HG02798 (cell line): ENCODE data around the gene ASTN2.

ENCODE experiments used
- ATAC-seq: cut with Tn5 transposase; IDR thresholded peaks from one replicate; pipeline ENCODE4 v1.9.1; 2021; ENCODE audit warnings: mild to moderate bottlenecking; ENCODE audit not compliant: unreplicated experiment, poor library complexity

Gene ASTN2

DNA sequence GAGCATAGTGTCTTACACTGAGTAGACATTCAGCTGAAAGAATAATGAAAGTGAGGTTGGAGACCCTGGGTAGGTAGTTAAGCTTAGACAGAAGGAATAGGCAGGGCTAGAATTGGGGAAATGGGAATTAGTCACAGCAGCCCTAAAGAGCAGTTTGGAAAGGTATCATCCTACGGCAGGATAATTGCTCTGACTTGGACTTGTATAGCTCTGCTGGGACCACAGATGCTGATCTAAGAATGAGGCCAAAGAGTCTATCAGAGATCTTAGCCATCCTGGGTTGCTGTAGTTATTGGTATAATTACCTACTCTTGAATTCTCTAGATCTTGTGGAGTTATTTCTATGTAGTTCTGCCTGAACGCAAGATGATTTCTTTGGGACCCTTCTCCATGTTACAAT lies 288.0 kb downstream of the ASTN2 start:
- no peak for ATAC-seq

DNA sequence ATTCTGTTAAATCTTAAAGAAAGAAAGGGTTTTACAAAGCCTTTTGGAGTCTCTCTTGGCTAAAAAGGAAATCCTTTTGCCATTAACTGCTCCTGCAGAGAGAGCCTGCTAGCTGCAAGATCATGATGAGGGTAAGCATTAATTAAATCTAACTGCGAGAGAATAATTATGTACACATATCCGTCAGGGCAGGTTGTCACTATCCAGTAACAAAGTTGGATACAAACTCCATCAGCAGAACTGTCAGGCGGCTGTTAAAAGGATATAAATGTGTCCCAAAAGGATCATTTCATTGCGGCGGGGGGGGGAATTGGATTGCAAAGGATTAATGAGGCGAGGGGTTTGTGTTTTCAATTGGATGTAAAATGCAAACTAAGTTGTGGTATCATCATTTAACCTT lies 289.3 kb downstream of the ASTN2 start:
- ATAC-seq = no peak

DNA sequence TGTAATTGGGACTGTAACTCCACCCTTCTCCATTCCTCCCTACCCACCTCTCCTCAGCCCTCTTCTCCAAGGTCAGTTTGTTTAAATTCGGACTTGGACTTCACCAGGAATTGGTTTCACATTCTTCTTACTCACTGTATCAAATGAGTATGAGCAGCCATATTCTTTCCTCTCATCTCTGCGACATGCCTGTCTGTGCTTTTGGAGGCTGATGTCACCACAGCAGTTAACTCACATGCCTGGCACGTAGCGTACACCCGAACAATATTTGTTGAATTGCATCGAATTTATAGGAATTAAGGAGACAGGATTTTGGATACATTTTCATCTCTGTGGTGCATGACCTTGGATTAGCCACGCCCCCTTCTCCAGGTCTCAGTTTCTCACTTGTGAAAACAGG lies 291.1 kb downstream of the ASTN2 start:
- no peak for ATAC-seq

DNA sequence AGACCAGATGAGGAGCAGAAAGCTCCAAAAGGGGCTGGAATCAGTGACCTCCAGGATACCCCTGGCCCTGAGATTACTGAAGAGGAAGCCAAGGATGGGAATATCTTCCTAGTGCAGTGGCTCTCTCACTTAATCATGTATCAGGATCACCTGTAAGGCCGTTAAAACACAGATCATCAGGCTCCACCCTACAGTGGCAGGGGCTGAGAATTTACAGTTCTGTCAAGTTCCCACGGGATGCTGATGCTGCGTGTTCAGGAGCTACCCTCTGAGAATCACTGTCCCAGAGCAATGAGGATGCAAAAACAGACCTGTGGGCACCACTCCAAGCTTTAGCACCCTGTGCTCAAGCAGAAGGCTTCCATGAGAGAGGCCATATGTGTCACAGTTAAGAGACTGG lies 291.9 kb downstream of the ASTN2 start:
- ATAC-seq = no peak

DNA sequence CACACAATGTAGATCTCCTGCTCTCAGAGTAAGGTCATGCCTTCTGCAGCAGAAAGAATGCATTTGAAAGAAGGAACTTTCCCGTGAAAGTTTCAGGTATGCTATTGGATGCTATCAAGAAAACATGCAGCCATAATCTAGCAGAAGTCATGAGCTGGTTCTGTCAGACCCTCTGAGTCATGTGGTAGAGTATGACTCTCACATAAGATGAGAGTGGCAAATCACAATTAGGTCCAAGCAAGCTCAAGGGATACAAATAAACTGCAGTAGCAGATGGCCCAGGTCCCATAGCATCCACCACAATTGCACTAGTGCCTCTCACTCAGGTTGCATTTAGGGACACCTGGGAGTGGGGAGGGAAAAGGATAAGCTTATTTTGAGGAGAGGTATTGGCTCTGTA lies 292.8 kb downstream of the ASTN2 start:
- ATAC-seq = no peak

DNA sequence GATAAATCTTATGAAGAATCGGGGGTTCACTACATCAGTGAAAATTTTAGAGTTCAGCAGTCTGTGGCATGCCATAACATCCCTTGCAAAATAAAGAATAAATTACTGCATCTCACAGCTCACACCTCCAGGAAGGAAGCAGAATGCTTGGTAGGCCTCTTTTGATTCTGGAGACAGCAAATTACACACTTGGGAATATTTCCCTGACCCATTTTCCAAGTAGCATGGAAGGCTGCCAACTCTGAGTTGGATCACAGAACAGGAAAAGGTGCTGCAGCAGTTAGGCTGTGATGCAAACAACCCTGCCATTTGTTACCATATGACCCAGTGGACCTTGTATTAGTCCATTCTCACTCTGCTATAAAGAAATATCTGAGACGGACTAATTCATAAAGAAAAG lies 293.5 kb downstream of the ASTN2 start:
- no peak for ATAC-seq

DNA sequence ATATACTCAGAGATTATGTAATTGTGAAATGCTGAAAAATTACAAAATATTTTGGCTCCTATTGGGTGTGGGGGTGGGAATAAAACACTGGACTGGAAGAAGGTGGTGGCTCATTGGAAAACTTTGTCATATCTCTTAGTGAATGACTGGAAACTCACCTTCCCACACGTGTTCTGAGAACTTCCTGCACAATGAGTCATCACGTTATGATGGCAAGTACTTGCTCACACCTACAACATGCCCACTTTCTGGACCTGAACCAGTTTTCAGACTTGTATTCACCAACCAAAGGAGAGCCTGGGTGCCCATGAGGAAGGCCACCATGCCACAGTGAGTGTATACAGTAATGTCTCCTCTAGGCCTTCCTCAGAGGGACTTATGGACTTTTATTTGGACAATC lies 294.8 kb downstream of the ASTN2 start:
- ATAC-seq = no peak

DNA sequence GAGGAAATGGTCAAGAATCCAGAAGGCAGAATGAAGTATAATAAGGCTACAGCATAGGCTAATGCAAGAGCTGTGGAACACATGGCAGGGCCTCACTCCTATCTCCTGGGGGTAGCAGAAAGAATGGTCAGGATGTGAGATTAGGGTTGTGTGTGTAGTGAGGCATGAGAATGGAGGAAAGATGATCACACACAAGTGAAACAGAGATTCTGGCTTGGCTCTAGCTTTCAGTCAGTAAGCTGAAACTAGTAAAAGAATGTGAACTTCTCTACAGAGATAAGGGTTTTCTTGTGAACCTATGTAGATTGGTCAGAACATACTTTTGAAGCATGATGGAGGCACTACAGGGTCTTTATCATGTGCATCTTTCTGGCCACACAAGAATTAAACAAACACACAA lies 298.8 kb downstream of the ASTN2 start:
- ATAC-seq = peak; percentile 73

DNA sequence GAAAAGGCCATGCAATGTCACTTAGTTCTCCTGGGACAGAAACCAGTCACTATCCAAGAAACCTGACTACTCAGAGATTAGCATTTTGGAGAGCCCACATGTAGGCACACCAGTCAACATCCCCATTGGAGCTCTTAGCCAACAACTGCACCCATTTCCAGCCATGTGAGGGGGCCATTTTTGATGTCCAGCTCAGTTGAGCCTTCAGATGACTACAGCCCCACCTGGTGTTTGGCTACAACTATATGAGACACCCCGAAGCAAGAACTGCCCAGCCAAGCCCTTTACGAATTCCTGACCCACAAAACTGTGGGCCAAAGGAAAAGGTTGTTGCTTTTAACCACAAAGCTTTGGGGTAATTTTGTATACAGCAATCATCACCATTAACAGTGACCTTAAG lies 300.1 kb downstream of the ASTN2 start:
- ATAC-seq = no peak

DNA sequence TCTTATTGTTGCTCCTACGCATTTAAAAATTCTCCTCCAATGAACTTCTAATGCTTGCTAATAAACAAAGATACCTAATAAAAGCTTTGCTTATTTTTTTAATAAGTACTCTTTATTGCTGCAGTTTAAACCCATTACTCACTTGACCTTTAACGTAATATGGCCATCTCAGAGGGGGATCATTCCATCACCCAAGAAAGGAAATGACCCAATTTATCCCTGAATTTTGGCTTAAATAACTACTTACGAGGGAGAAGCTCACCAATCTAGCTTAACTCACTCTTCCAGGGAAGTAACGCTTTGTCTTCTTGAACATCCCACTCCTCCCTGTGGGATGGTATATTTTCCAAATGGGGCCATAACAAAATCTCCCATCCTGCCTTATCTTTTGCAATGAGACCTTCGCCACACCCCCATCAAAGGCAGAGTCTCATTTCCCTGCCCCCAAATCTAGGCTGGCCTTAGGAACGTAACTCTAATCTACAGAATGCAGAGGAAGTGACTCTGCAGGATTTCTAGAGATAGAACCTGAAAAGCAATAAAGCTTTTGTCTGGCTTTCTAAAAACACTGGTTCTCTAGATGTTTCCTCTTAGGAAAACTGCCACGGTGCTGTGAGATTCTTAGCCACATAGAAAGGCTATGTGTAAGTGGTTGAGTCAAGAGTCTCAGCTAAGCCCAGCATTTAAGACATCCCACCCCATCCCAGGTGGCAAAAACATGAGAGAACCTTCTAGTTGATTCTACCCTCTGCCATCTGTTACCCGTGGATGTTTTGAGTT lies 310.0 kb downstream of the ASTN2 start:
- no peak for ATAC-seq

DNA sequence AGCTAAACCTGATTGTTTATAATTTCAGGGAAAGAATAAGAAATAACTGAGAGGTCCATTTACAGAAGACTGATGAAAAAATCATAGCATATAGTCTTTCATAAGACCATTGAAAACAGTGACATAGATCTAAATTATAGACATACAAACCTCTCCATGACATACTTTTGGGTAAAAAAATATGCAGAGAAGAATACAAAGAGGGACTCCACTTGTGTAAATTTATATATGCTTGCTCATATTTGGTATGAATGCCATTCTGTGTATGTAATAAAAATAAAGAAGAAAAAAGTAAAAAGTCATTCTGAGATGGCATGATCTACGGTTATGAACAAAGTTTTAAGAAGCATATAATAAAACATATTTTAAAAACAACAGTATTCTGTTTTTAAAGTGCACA lies 310.7 kb downstream of the ASTN2 start:
- ATAC-seq = no peak

DNA sequence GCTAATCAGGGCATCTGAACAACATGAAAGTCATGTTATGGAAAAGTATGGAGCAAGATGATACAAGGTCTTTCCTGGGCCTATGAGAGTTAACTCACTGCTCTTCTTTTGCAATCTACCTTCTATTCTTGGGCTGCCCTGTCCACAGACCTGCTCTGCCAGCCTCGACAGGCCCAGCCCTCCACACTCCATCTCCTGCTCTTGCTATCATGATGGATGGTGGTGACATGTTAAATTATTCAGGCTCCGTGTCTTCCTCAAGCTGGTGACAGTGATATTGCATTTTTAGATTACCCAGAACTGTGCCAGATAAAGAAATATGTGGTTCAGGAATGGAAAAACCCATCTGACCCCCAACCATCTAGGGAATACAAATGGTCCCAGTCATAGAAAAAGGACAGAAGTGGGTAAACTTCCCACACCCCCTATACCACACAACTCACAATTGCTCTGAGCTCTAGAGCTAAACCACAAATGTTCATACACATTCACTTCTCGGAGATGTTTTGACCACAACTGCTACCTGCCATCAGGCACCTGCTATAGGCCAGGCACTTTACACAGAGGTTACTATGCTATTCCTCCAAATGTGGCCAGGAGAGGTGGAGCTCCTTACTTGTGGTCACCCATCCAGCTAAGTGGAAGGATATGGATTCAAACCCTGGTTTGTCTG lies 311.3 kb downstream of the ASTN2 start:
- no peak for ATAC-seq

DNA sequence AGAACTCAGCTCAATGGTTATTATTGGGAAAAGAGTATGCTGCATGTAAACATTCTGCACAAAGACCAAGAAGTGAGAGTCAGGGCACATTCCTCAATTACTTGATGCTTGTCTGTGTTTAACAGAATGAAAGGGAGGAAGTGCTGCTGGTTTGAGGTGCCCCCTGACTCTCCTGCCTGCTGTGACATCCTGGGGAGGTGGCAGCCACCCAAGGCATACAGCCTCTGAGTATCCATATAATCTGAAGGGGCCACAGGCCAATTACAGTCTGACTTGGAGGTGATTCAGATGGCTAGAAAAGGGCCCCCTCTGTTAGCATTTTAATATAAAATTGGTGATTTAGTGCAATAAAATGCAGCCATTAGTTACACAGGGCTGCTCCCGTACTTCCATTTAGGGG lies 313.8 kb downstream of the ASTN2 start:
- ATAC-seq = no peak

DNA sequence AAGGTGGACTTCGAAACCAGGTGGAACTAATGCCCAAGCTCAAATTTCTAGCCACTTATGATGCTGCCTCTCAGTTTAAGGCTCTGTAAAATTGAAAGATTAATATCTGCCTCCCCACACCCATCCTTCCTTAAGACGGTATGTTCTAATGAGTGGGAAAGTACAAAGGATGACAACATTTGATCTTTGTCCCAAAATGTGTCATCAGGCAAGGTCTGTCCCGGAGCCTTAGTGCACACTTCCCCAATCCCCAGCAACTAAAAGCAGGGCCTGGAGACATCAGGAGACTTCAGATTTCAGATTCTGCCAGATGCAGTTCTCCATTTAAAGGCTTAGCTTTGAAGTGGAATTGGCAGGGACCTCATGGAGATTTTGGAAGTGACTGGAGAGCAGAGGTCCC lies 316.5 kb downstream of the ASTN2 start:
- ATAC-seq = no peak

DNA sequence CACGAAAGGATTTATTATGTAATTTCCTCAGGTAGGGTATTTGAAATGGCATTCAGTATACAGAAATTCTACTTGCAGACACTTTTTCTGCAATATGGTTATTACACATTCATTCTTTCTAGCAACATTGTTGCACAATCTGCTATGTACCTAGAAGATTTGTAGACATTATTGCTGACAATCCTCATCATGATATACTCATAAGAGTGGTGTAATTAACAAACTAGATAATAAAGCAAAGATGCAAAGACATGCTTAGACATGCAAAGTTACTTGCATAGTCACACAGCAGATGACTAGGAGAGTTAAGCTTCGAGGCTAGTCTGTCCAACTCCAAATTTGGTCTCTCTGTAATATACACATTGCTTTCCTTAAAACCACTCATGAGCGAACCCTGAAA lies 317.1 kb downstream of the ASTN2 start:
- ATAC-seq = no peak

DNA sequence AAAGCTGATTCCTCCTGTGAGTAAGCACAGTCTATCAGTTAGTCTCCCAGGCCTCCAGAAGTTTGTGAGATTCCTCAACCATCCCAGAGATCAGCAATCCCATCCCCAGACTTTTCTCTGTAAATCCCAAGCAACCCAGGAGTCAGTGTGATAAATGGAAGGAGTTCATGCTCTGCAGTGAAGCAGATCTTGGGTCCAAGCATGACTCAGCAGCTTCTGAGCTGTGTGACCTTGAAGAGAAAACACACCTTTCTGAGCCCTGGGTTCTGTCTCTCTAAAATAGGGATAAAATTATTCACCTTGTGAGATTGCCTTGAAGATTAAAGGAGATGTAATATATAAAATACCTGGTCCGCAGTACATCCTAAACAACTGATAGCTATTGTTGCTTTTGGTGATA lies 318.7 kb downstream of the ASTN2 start:
- ATAC-seq = no peak

DNA sequence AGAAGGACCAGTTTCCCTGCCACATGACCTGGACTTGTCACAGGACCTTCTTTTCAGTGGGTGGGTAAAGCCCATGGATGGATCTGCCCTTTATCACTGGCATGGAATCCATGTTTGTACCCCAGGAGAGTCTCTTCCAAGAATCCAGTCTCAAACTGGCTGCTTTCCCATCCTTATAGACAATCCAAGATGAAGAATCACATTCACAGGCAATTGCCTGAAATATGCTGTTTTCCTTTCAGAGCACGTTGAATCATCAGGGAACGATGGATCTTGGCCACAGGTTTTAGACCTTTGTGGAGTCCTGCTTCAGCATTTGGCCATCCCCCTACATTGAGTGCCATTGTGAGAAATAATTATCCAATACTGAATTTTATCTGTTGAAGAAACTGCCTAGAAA lies 319.8 kb downstream of the ASTN2 start:
- no peak for ATAC-seq

DNA sequence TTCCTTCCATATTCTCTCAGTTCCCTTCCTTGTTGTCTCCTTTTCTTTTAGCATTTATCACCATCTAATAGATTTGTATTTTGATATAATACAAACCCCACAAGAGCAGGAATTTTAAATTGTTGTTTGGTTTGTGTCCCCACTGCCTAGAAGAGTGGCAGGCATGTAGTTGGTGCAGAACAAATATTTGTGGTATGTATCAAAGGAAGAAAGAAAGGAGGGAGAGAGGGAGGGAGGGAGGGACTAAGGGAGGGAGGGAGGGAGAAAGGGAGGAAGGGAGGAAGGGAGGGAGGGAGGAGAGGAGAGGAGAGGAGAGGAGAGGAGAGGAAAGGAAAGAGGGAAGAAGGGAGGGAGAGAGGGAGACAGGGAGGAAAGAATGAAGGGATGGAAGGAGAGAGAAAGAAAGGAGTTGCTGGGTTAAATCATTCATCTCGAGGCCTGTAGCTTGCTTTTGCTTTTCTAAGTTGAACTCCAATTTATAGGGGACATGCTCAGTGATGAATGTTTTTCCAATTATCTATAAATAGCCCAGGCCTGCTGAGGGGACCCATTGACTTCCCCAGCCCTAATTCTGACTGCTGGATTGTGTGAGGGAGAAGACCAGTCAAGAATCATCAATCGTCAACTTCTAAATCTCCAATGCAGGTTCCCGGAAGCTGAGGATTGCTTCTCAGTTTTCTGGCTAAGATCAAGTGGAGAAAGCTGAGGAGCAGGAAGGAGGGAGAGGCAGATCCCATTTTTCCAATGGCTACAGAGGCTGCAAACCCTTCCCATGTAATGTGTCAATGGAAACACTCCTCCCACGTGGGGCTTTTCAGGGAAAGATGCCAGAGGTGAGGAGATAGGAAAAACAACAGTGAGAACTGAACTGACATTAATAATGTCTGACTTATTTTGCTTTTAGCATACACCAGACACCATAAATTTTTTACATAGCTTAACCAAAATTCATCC lies 320.7 kb downstream of the ASTN2 start:
- ATAC-seq = no peak

DNA sequence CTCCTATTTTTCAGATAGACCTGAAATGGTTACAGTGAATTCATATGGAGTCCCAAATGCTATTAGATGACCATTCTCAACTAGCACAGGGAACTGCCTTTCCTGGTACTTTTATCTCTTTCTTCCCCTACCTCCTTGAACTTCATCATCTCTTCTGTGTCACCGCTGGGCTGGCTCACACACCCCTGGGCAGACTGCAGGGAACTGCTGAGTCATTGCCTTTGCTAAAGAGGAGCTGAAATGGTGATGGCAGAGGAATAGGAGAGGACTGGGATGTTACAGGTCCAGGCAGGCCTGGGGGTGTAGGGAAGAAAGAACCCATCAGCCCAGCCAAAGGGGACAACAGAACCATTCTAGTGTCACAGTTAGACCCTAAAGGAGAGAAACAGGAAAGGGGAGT lies 322.3 kb downstream of the ASTN2 start:
- ATAC-seq = no peak

DNA sequence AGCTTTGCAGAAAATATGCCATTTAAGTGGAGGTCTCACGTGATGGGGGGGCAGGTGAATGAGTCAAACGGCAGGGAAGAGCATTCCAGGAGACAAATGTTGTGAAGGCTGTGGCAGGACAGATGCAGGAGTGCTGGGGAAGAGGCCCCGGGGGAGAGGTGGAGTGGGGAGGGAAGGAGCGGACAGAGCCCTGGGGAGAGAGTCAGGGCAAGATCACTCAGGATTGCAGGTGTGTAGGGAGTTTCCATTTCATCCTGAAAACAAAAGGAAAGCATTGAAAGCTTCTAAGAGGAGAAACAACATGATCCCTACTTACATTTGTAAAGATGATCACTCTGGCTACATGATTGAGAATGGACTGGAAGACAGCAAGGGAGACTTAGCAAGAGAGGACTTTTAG lies 323.3 kb downstream of the ASTN2 start:
- no peak for ATAC-seq

DNA sequence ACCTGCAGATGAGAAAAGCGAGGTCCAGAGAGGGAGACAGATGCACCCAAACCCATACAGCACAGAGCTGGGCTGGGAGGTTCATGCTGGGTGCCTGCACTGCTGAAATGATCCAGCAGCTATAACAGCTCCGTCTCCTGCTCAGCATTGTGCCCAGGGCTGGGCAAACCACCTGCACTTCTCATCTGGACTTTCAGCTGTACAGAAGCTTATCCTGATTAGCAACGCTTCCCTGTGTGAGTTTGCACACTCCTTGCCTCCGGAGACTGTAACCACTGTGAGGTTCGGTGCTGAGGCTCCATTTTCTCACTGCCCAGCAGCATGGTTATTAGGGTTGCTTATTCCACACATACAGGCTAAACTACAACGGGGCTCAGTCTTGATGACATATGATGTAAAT lies 326.1 kb downstream of the ASTN2 start:
- ATAC-seq = no peak
